K562 (cell line): Measurements from ENCODE around the gene MSRB2. TPM values are rescaled to one million over a fixed set of nuclear protein-coding genes. Genes with fewer than 3 reads are reported as not detected.

ENCODE experiments used
- ATAC-seq: fragments of 200-7000 bp; cut with Tn5 transposase; 3 replicates; pipeline ENCODE4 v1.9.1; 2020; ENCODE audit warnings: moderate library complexity
- BruUV-seq: library from RNA; stranded (reverse); fragments of 400-500 nt; replicated peaks from 2 replicates; lab custom pipeline; 2021; lab: Mats Ljungman, UMichigan
- CTCF ChIA-PET: fragments of 300-600 bp; formaldehyde crosslinking; extraction: SDS; loops from one replicate; lab custom pipeline; 2021; ENCODE audit warnings: low intra/inter-chr PET ratio; lab: Yijun Ruan, JAX
- POLR2A ChIA-PET: fragments of 300-600, 350-650 bp; sonication (Branson Sonifier 250); formaldehyde crosslinking; extraction: SDS; loops from one replicate; lab custom pipeline; 2021; ENCODE audit warnings: antibody characterized with exemption, inconsistent platforms; lab: Yijun Ruan, JAX
- DNase-seq, 4 experiments: peaks; one replicate each; pipeline versions ENCODE4 v3.0.0 to v3.0.0-alpha.2; 2011 to 2018; ENCODE audit warnings: low spot score in 3 of 4, mixed read lengths in 3 of 4; ENCODE audit errors: extremely low read depth in 1 of 4
- FAIRE-seq: peaks from 2 replicates; lab custom pipeline; 2011; peaks lifted over from hg19 to GRCh38; lab: Jason Lieb, UNC
- H2AFZ ChIP-seq: 2 replicates; pipeline ENCODE4 v1.6.0; 2011; ENCODE audit warnings: low read depth, low read length, control low read depth, inconsistent platforms
- H3K27ac ChIP-seq: fragments of 200-600 bp; 3 replicates; pipeline ENCODE4 v1.8.0; 2011; ENCODE audit warnings: low read depth, mild to moderate bottlenecking, control low read depth, inconsistent platforms, low read length, moderate library complexity, mixed read lengths; ENCODE audit errors: extremely low read depth
- H3K27me3 ChIP-seq, 2 experiments: fragments of 300-600 bp in 1 of 2; 2 replicates in 1 of 2; 3 replicates in 1 of 2; pipeline versions ENCODE4 v1.6.0 to v1.8.0; 2011; ENCODE audit warnings: inconsistent platforms in 2 of 2, low read length in 2 of 2, mild to moderate bottlenecking in 1 of 2, mixed read lengths in 1 of 2, moderate library complexity in 1 of 2; ENCODE audit not compliant: control insufficient read depth in 2 of 2, insufficient read depth in 2 of 2
- H3K36me3 ChIP-seq: fragments of 300-600 bp; 3 replicates; pipeline ENCODE4 v1.8.0; 2011; ENCODE audit warnings: mild to moderate bottlenecking, low read length, inconsistent platforms; ENCODE audit not compliant: control insufficient read depth, insufficient read depth
- H3K4me1 ChIP-seq, 2 experiments: fragments of 200-600 bp in 1 of 2; replicated peaks in 1 of 2; 2 replicates in 1 of 2; 3 replicates in 1 of 2; pipeline versions ENCODE4 v1.5.1 to v1.8.0; 2011; ENCODE audit warnings: inconsistent platforms in 2 of 2, low read length in 2 of 2, mild to moderate bottlenecking in 1 of 2, mixed read lengths in 1 of 2, moderate library complexity in 1 of 2; ENCODE audit not compliant: control insufficient read depth in 2 of 2, insufficient read depth in 2 of 2
- H3K4me2 ChIP-seq: 2 replicates; pipeline ENCODE4 v1.6.1; 2011; ENCODE audit warnings: low read length, control low read depth, inconsistent platforms, mixed read lengths; ENCODE audit not compliant: insufficient read depth
- H3K4me3 ChIP-seq: fragments of 200-600 bp; sonication (generic), shearing (Covaris generic); 2 replicates; pipeline ENCODE4 v1.5.1; 2016; ENCODE audit warnings: control low read depth, inconsistent platforms
- H3K79me2 ChIP-seq: fragments of 200-600 bp; 3 replicates; pipeline ENCODE4 v1.8.0; 2011; ENCODE audit warnings: low read length, inconsistent platforms; ENCODE audit not compliant: control insufficient read depth, insufficient read depth
- H3K9ac ChIP-seq, 2 experiments: 2 replicates each; pipeline versions ENCODE4 v1.6.0 to v1.6.1; 2011; ENCODE audit warnings: low read depth in 2 of 2, low read length in 2 of 2, control low read depth in 1 of 2, inconsistent platforms in 1 of 2, mild to moderate bottlenecking in 1 of 2, mixed read lengths in 1 of 2; ENCODE audit not compliant: insufficient read depth in 1 of 2
- H3K9me1 ChIP-seq: one replicate; pipeline ENCODE4 v1.6.0; 2011; ENCODE audit warnings: inconsistent platforms, mild to moderate bottlenecking, low read length, moderate library complexity; ENCODE audit not compliant: control insufficient read depth, insufficient read depth
- H3K9me3 ChIP-seq: replicated peaks from 2 replicates; pipeline ENCODE4 v1.5.1; 2011; ENCODE audit warnings: low read depth, low read length, inconsistent platforms; ENCODE audit not compliant: control insufficient read depth, insufficient read depth
- H4K20me1 ChIP-seq: replicated peaks from 2 replicates; pipeline ENCODE4 v1.6.1; 2011; ENCODE audit warnings: low read length, inconsistent platforms, mixed read lengths; ENCODE audit not compliant: control insufficient read depth, insufficient read depth
- EGR1 ChIP-seq: fragments of 450-650 bp; conservative IDR thresholded peaks from 2 replicates; pipeline ENCODE4 v1.6.1; 2017; ENCODE audit warnings: mild to moderate bottlenecking
- HLTF ChIP-seq: fragments of 450-650 bp; IDR thresholded peaks from 2 replicates; pipeline ENCODE4 v1.6.1; 2016
- PCBP1 ChIP-seq: fragments of 200-400 bp; formaldehyde crosslinking; IDR thresholded peaks from 2 replicates; pipeline ENCODE4 v1.6.1; 2018; ENCODE audit warnings: mild to moderate bottlenecking, low read depth, low read length; ENCODE audit not compliant: poor library complexity, severe bottlenecking
- PTTG1 ChIP-seq: fragments of 450-650 bp; IDR thresholded peaks from 2 replicates; pipeline ENCODE4 v1.6.1; 2016; ENCODE audit warnings: low read depth, mild to moderate bottlenecking, missing genetic modification characterization, missing compliant biosample characterization
- TAF9B ChIP-seq: fragments of 450-650 bp; IDR thresholded peaks from 2 replicates; pipeline ENCODE4 v1.6.1; 2018; ENCODE audit warnings: mild to moderate bottlenecking; ENCODE audit not compliant: partially characterized antibody
- ZNF197 ChIP-seq: fragments of 200-800 bp; sonication (Bioruptor generic); IDR thresholded peaks from 2 replicates; pipeline ENCODE4 v1.6.1; 2016; ENCODE audit warnings: low read depth, missing genetic modification characterization, missing compliant biosample characterization
- ZNF324 ChIP-seq: fragments of 250-450 bp; sonication (Bioruptor Pico); IDR thresholded peaks from 2 replicates; pipeline ENCODE4 v1.4.0; 2020; ENCODE audit warnings: mild to moderate bottlenecking
- ZNF76 ChIP-seq: fragments of 250-450 bp; sonication (Bioruptor Pico); IDR thresholded peaks from 2 replicates; pipeline ENCODE4 v1.4.0; 2020; ENCODE audit warnings: mild to moderate bottlenecking, moderate library complexity, borderline replicate concordance
- ZNF766 ChIP-seq: fragments of 200-800 bp; sonication (Bioruptor generic); conservative IDR thresholded peaks from 2 replicates; pipeline ENCODE4 v1.6.1; 2016; ENCODE audit warnings: missing genetic modification characterization, missing compliant biosample characterization
- WGBS: fragments of 100-300 bp; shearing (Covaris generic); methylation state at CpG from one replicate; pipeline ENCODE4 v1.1.6; 2016; ENCODE audit warnings: low coverage, mixed read lengths; ENCODE audit not compliant: insufficient coverage; ENCODE audit errors: missing lambda C conversion rate; 5-methylcytosine and 5-hydroxymethylcytosine counted together
- in situ Hi-C: fragments of 300-500 bp; cut with MboI; formaldehyde crosslinking; loops from 4 replicates; pipeline ENCODE4 v1.15.0; 2018; ENCODE audit warnings: inconsistent platforms, mixed read lengths
- intact Hi-C: fragments of 100-400 bp; cut with micrococcal nuclease; formaldehyde crosslinking; loops from 2 replicates; pipeline ENCODE4 v1.14.2; 2022
- polyA plus RNA-seq, 8 experiments: library from polyadenylated mRNA; depleted of rRNA in 4 of 8; stranded (reverse) in 5 of 8; unstranded in 3 of 8; fragments of >200 nt; fragmentation: Nextera tagmentation in 2 of 8; fragmentation: Illumina TruSeq in 1 of 8; extraction: Ambion mirVana in 2 of 8; extraction: Trizol in 1 of 8; gene quantifications; 2 replicates each; pipeline versions ENCODE4 v1.2.1 to v1.2.3, GENCODE V29; 2011 to 2014; ENCODE audit warnings: inconsistent platforms in 1 of 8, missing spikeins in 1 of 8
- total RNA-seq, 7 experiments: library from RNA; depleted of rRNA in 6 of 7; stranded (reverse); fragments of >200 nt in 6 of 7; fragmentation: Illumina TruSeq in 2 of 7; extraction: Trizol in 2 of 7; gene quantifications; 2 replicates each; pipeline versions ENCODE4 v1.2.1 to v1.2.3, GENCODE V29; 2011 to 2021; ENCODE audit warnings: low replicate concordance in 1 of 7
- TF ChIP-seq, protein P1 (sequence below): fragments of 250-450 bp; sonication (Bioruptor Pico); IDR thresholded peaks from 2 replicates; pipeline ENCODE4 v1.8.0; 2022; ENCODE audit warnings: moderate library complexity, mild to moderate bottlenecking, inconsistent platforms
- TF ChIP-seq, protein P2 (sequence below): sonication (generic); formaldehyde crosslinking; IDR thresholded peaks from 2 replicates; pipeline ENCODE4 v1.8.0; 2023; ENCODE audit warnings: mild to moderate bottlenecking, missing genetic modification reagents

Gene MSRB2
- total and polyA plus RNA-seq, 9 of the 15 experiments (the other 6 are each of a cell fraction or from before 2014, with no cell fraction given), result 1.5 to 22.3 (median 5.9) TPM

DNA sequence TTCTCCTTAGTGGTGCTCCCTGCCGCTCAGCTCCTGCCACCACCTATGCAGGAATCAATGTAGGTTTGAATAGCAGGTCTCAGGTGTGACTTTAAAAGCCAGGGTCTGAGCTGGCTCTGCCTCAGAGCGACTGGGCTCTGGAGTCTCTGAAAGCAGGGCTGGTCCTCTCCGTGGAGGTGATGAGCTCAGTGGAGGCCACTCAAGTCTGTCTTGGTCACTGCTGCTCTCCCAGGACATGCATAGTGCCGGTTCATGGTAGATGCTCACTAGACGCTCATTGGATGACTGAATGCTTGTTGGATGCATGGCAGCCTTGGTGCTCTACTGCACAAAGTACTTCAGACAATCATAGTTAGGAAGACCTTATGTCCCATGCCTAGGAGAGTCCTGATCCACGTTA lies 51.7 kb downstream of the MSRB2 start (continued):
- TF ChIP-seq ZNF324 (CRISPR knock-in tag) (no peak), ZNF76 (CRISPR knock-in tag) (no peak), ZNF766 (no peak), TAF9B (no peak), PTTG1 (tag) (no peak), HLTF (no peak), ZNF197 (CRISPR knock-in tag) (no peak), EGR1 (no peak)
- TF ChIP-seq, protein P1, sequence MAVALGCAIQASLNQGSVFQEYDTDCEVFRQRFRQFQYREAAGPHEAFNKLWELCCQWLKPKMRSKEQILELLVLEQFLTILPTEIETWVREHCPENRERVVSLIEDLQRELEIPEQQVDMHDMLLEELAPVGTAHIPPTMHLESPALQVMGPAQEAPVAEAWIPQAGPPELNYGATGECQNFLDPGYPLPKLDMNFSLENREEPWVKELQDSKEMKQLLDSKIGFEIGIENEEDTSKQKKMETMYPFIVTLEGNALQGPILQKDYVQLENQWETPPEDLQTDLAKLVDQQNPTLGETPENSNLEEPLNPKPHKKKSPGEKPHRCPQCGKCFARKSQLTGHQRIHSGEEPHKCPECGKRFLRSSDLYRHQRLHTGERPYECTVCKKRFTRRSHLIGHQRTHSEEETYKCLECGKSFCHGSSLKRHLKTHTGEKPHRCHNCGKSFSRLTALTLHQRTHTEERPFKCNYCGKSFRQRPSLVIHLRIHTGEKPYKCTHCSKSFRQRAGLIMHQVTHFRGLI (CRISPR knock-in tag), result no peak

DNA sequence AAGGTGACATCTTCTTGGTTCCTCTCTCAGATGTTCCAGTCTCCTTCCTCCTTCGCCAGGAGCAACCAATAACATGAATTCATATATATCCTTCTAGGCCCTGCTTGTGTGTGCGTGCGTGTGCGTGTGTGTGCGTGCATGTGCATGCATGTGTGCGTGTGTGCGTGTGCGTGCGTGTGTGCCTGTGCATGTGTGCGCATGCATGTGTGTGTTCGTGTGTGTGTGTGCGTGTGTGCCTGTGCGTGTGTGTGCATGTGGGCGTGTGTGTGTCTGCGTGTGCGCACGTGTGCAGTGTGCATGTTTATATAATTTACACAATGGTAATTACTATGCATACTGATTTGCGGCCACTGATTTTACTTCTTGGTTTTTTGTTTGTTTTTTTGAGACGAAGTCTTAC lies 52.8 kb downstream of the MSRB2 start:
- Histone ChIP-seq H3K79me2 (no peaks in the 10 kb centered on the region), H3K27ac (no peak overlapping the region), H3K36me3 (no peaks in the 10 kb centered on the region), H3K4me2 (no peak overlapping the region), H4K20me1 (no peaks in the 10 kb centered on the region), H3K9ac (no peak overlapping the region), H3K27me3 (peaks cover 12 to 35% of the 10 kb centered on the region in 2 experiments; a peak in 4 of 5 replicates), H3K9me3 (no peaks in the 10 kb centered on the region), H3K4me3 (no peak overlapping the region), H3K4me1 (peaks cover 0 to 4% of the 10 kb centered on the region in 2 experiments; a peak in 2 of 5 replicates), H3K9me1 (no peaks in the 10 kb centered on the region), H2AFZ (no peak overlapping the region)
- TF ChIP-seq PCBP1, result no peak
- TF ChIP-seq, protein P2, sequence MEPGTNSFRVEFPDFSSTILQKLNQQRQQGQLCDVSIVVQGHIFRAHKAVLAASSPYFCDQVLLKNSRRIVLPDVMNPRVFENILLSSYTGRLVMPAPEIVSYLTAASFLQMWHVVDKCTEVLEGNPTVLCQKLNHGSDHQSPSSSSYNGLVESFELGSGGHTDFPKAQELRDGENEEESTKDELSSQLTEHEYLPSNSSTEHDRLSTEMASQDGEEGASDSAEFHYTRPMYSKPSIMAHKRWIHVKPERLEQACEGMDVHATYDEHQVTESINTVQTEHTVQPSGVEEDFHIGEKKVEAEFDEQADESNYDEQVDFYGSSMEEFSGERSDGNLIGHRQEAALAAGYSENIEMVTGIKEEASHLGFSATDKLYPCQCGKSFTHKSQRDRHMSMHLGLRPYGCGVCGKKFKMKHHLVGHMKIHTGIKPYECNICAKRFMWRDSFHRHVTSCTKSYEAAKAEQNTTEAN (CRISPR knock-in tag), result peak; percentile 64; the same call in 1 of the 2 replicates
- ChIA-PET CTCF (no interaction called here), POLR2A (no interaction called here)
- no peak for FAIRE-seq
- intact Hi-C loops, result loop anchor here (5.0 kb wide), 1 partner anchor 66 kb away; no protein-coding TSS in a partner anchor
- BruUV-seq, result no TSS peak
- DNase-seq, result no peak
- no peak for ATAC-seq
- in situ Hi-C loops, result no loop called here
- 5% methylated on average over 19 of the region's 19 CpGs for WGBS
